SW480 (cell line): Measurements from ENCODE around the gene SLC10A3.
"Not testable (repeated sequence)": the region's sequence is repeated elsewhere in the genome, so short reads cannot be mapped to it uniquely, and the experiment has no call there.

Source experiments
- DNase-seq: peaks from one replicate; pipeline ENCODE4 v3.0.0-alpha.2; 2016; ENCODE audit warnings: low spot score

SLC10A3 gene

DNA sequence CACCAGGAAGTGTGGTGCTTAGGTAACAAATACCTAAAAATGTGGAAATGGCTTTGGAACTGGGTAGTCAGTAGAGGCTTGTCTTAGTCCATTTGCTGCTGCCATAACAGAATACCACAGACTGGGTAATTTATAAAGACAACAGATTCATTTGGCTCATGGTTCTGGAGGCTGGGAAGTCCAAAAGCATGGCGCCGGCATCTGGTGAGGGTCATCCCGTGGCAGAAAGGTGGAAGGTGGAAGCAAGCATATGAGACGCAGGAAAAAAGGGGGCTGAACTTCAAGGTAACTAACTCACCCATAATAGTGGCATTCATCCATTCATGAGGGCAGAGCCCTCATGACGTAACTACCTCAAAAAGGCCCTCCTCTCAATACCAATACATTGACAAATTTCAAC is 19.0 kb upstream of the SLC10A3 start:
- DNase-seq, result no peak

DNA sequence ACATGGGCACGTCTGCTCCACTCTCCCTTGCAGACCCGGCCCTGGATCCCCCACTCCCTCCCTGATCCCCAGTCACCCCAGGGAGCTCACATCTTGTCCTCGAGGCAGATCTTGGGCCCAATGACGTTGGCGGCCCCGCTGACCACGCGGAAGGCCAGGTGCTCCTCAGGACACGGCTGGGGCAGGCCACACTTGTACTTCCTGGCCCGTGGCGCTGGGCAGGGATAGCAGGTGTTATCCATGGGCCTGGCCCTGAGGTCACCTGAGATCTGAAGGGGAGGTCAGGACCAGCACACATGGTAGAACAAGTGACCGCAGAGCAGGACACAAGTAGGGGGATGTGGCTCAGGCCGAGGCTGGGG is 17.9 kb upstream of the SLC10A3 start:
- no peak for DNase-seq

DNA sequence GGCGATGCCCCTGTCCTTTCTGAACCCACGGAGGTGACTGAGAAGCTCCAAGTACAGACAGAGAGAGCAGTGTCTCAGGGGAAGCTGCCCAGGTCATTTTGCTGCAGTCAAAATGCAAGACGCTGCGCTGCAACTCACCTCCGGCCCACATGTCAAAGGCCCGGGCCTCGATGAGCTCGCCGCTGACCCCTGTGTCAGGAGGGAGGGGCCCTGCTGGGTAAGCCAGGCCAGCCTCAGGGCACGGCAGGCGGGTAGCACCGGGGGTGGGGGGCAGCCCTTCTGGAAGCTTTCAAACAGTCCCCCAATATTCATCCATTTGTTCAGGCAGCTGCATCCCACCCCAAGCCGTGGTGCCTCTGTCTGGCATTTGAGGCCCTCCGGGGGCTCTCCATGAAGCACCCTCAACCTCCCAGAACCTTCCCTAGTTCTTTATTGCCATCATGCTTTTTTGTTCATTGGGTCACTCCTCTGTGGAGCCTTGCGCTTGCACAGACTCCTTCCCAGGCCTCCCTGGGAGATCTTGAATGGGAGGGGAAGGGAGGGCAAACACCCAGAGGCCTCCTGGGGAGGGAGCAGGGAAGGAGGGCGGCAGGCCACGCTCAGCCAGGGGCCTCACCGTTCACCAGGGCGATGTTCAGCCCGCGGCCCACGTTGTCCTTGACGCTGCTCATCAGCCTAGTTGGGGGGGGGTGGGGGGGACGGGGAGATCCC is 17.4 kb upstream of the SLC10A3 start:
- no peak for DNase-seq

DNA sequence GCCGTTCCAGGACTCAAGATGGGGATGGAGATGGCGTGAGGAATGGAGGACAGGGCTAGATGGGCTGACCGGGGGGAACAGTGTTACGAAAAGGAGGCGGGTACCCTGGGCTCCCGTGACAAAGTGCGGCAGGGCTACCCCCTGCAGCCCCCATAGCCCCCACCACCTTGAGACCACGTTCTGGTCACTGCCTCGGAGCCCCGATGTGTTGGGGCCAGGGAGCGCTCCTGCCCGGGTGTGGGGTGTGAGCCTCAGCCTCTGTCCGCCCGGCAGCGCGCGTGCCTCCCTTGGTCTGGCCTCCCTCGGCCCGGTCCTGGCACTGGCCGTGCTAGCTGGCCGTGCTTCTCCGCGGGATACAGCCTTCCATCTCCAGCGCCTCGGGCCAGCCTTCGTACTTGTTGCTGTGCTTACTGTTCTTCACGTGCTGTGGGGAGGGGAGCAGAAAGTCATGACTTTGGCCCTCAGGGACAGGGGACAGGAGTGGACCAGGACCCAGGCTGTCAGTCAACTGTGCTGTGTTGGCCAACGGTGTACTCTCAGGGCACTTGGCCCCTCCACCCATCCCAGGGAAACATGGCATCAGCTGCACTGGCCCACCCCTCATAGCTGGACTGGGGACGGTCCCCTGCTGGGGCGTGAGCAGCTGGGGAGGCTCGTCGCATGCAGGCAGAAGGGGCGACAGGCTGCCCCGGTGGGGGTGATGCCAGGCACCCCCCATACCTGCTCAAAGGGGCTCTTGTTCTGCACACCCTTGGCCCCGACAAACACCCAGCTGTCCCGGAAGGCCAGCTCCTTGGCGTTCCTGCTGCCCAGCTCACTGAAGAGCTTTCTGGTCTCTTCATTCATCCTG is 16.3 kb upstream of the SLC10A3 start:
- DNase-seq, result no peak

DNA sequence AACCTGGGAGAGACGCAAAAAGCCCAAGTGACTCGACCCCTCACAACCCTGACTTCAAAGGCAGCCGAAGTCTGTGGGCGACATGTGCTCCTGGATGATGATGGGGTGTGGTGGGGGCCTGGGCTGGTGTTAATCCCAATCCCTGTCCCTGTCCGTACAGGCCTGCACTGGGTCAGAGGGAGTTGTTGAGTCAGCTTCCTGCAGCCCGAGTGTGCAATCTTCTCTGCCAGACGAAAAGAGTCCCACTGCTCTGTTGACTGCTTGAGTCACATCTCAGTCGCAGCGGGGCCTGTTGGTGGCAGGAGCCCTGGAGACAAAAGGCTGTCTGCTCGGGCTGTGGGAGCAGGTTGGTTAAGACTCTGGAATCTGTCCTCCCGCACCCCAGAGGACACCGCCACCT is 15.3 kb upstream of the SLC10A3 start:
- no peak for DNase-seq

DNA sequence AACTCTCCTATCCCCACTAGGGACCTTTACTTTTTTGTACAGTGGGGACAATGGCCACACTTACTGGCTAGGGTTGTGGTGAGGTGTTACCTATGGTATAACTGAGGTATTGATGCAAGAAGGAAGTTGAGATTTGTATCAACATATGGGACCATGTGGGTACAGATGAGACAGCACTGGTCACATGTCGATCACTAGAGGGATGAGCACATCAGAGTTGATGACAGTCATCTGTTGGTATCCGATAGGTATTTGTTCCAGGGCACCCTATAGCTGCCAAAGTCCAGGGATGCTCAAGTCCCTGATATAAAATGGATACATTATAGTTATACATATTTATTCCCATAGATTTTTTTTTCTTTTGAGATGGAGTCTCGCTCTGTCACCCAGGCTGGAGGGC is 12.6 kb upstream of the SLC10A3 start:
- DNase-seq, result no peak

DNA sequence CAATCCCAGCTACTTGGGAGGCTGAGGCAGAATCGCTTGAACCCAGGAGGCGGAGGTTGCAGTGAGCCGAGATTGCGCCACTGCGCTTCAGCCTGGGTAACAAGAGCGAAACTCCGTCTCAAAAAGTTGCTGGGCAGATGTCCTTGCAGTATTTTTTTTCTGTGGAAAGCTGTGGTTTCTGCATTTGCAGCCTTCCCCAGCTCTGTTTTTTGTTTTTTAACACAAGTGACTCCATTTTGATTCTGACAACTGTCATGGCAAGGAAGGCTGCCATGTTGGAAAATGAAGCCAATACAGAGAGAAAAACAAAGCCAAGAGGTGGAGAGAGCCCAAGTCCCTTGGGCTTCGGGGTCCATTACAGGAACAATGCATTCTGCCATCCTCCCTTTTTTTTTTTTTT is 11.7 kb upstream of the SLC10A3 start:
- no peak for DNase-seq

DNA sequence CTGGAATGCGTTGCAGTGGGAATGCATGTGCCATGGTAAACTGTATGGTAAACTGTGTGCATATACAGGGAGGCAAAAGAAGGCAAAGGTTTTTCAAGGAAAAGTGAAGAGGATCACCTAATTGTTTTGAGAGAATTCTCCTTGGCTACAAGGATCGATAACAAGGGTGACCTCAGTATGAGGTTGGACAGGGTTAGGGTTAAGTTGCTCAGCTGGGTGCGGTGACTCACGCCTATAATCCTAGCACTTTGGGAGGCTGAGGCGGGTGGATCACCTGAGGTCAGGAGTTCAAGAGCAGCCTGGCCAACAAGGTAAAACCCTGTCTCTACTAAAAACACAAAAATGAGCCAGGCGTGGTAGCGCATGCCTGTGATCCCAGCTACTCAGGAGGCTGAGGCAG is 11.0 kb upstream of the SLC10A3 start:
- not testable (repeated sequence) for DNase-seq

DNA sequence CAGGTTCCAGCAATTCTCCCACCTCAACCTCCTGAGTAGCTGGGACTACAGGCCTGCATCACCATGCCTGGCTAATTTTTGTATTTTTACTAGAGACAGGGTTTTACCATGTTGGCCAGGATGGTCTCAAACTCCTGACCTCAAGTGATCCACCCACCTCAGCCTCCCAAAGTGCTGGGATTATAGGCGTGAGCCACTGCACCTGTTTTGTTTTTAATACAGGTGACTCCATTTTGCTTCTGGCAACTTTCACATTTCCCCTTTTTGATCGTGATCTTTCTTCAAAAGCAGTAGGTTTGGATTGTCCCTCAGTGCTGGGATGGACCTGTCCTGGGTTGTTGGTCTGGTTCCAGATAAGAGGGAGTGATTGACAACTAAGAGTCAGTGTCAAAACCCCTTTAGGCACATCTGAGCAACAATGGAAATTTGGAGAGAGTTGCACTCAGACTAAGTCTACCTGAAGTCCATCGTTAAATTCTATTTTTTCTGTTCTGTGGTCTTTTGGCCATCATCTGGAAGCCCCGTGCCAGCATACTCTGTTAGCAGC is 6.2 kb upstream of the SLC10A3 start:
- DNase-seq, result not testable (repeated sequence)

DNA sequence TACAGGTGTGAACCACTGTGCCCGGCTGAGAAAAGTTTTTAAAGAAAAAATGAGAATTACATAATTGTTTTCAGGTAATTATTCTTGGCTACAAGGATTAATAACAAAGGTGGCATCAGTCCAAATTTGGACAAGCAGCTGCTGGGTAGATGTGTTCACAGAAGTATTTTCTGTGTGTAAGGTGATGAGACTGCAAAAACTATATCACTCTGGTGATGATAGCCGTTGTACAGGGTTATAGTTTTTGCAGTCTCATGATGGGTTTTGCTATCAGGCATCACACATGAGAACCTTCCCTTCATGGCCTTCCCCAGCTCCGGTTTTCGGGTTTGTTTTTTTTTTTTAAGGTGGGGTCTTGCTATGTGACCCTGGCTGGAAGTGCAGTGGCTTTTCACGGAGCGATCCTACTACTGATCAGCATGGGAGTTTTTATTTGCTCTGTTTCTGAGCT is 5.1 kb upstream of the SLC10A3 start:
- no peak for DNase-seq

DNA sequence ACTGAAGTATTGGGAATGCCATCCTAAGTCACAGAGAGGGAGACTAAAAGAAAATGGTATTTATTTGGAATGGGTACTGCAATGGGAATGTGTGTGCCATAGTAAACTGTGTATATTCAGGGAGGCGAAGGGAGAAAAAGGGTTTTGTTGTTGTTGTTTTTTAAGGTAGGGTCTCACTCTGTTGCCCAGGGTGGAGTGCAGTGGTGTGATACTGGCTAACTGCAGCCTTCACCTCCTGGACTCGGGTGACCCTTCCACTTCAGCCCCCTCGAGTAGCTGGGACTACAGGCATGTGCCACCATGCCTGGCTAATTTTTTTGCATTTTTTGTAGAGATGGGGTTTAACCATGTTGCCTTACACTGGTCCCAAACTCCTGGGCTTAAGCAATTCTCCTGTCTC is 4.3 kb upstream of the SLC10A3 start:
- DNase-seq, result no peak

DNA sequence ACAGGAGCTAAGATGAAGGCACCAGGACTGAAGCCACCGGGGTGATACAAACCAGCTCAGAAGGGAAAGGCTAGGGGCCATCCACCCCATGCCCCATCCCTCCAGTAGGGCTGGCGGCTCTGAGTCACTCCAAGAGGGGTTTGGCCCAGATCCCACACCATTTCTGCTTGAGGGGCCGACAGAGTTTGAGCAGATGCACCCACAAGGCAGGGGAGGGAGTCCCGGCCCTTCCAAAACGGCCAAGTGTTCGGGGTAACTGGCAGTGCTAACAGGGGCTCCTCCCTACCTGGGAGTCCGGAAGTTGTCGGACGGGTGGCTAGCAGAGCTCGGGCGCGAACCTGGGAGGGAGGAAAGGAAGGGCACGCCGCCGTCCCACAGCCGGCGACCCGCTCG is 412 bp downstream of the SLC10A3 start:
- DNase-seq, result peak; percentile 30

DNA sequence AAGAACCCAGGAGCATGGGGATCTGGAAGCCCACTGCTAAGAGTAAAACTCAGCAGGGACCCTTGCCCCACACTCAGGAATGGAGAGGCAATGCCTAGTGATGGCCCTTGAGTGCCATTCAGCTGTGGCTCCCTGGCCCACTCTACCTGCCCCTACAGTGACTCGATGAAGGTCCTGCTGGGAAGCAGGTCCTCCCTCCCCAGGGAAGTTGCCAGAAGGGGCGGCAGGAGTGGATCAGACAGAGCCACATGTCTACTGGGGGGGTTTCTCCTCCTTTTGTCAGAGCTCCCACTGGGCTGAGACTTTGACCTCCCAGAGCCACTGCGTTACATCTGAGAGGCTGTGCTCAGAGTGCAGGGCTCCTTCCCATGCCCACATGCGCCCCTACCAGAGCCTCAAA is 1.2 kb downstream of the SLC10A3 start:
- DNase-seq, result no peak

DNA sequence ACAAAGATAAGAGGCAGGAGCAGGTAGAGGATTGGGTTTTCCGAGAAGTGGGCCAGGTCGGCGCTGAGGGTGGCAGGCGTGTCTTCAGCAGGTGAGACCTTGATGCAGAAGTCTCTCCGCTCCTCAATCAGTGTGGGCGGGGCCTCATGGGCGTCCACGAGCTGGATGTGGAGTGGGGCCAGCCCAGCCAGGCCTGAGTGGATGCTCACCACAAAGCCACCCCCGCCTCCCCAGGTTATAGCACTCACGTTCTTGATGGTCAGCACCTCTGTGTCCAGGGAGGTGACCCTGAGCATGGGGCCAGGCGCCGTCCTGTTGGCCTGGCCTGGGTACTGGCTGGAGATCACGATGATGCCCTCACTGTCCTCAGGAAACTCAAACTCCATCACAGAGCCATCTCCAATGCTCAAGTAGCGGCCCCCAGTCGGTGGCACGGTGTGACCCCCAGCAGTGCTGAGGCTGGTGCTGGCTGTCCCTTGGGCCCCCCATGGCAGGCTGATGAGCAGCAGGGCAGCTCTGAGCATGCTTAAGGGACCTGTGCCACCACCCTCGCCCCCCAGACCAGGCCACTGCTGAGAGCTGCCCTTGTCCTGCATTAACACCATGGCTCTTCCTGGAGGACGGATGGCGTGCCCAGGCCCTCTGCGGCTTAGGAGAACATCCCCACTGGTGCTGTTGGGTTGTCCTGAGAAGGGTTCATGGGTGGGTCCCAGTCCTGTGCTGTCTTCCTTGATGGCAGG is 1.9 kb downstream of the SLC10A3 start:
- DNase-seq, result no peak

DNA sequence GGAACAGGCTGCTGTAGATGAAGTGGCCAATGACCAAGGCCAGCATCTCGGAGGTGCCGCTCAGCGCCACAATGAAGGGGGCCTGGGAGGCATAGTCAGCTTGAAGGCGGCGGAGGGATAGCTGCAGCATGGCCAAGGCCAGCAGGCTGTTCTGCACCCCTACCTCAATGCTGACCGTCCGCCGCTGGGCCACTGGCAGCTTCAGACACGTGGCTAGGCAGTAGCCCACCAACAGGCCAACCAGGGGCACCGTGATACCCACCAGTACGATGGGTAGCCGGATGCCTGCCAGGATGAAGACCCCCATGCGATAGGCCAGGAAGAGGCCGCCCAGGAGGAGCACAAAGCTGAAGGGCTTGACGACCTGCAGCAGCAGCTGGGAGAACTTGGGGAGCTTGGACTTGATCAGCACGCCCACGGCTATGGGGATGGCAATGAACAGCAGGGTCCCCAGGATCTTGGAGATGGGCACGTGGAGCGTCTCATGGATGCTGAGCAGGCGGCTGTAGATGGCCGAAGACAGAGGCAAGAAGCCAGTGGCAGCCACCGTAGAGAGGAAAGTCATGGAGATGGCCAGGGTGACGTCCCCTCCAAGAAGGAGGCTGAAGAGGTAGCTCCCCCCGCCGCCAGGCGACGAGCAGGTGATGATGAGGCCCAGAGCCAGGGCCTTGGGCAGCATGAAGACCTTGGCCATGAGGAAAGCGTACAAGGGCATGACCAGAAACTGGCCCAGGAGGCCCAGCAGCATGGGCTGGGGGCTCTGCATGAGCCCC is 2.7 kb downstream of the SLC10A3 start:
- no peak for DNase-seq

DNA sequence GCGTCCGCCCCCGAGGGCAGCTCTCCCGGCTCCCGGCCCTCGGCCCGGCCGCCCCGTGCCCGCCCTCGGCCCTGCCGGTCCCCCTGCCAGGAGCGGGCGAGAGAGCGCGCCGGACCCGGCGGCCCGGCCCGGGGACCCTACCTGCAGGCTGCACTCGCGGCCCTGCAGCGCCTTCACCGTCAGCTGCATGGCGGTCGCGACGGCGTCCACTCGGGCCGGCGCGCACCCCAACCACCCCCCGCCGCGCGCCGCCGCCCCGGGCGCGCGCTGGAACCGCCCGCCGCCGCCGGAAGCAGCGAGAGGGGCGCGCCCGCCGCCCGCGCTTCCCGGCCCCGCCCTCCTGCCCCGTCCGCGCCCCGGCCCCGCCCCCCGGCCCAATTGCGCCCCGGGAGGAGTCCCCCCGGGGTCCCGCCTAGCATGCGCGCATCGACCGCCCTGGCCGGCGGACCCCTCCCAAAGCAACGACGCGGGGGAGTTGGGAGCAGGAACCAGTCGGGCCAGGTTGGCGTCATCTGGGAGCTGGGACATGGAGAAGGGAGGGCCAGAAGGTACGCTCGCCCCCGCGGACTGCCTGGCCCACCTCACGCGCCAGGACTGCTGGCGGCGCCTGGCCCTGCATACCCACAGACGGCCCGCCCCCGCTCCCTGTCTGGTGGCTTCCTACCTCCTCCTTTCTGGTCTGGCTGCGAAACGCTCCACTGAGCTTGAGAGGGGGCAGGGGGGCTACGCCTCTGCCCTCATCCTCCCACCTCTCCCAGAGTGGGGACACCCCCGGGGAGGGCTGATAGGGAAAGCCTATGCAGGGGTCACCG is 3.8 kb downstream of the SLC10A3 start, which contains the start of gene UBL4A:
TSS of gene UBL4A (minus strand) at position 220 of the 812 bp plus-strand sequence. CDS start at position 189, 31 bp downstream.
- peak; percentile 61 for DNase-seq

DNA sequence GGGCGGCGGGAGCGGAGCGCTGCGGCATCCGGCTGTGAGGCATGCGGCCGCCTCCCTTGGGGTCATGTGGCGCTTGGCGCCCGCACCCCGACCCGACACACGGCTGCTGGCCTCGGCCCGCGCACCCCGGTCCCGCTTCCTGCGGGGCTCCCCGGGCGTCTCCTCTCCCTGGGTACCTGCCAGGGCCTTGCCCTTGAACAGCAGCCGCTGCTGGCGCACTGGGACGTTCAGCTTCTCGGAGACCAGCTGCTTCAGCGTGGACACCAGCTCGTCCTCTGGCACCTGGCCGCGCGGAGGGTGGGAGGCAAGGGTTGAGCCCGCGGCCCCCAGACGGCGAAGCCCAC is 4.4 kb downstream of the SLC10A3 start:
- no peak for DNase-seq

DNA sequence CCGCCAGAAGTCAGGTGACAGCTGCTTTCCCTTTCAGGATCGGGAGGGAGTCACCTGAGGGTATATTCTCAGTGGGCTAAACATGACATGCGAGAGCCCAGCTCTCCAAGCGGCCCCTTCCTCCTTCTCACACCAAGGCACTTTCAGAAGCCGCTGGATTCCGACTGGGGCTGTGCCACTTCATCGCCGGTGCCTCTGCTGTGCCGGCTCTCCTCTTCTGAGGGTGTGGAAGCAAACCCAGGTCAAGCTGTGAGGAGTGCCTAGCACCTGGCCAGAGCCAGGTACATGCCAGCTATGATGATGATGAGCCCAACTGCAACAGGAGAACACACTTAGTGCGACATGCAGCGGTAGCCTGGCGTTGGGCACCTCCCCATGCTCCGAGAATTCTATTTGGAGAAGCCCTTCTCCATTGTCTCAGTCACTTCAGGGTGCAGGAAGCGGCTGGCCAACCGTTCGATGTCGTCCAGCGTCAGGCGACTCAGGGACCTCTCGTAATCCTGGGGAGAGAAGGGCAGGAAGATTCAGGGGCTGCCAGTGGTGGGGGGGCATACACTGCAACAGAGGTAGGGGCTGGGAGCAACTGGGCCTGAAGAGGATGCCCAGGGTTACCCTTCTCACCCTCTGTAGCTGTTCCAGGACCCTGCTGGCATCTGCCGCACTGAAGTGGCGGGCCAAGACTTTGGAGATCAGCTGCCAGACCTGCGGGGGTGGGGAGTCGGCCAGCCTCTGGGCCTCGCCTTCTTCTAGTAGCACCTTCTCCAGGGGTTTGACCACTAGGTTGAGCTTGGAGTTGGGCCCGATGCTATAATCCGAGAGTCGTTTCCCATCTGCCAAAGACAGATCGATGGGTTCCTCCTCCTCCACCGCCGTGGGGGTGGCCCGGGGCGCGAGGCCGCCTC is 5.0 kb downstream of the SLC10A3 start:
- DNase-seq, result no peak

DNA sequence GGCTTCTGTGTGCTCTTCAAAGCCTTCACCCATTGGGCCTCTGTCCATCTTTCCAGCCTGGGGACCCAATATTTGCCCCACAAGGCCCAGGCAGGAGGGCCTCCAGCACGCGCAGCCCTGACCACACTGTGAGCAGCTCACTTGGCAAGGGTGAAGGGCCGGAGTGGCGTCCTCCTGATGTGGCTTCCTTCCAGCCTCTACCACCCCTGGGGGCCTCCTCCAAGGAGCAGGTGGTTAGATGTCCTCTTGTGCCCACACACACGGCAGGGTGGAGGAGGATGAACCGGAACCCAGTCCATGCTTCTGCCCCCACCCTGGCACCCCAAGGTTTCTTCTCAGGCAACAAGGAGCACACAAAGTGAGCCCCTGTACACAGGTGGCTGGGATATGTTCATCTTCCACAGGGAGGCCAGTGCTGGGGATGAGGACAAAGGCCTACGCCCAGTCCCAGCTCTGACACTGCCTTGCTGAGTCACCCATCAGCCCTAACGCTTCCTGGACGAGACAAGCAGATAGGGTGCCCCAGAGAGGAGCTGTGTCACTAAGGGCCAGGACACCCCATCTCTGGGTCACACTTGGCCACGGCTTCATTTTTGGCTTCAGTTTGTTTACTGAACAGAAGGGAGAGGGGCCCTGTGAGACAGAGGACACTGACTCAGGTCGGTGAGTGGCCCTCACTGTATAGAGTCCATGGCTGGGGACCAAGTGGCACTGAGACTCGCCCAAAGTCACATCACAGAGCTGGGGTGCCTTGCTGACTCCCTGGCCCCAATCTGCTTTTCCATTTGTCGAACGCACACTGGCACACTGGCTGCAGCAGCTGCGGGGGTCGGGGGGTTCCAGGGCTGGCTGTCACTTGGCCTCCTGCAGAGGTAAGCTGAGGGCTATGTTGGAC is 5.9 kb downstream of the SLC10A3 start:
- no peak for DNase-seq
